LNCaP clone FGC (cell line): ENCODE measurements around the gene ADAM22.

Experiments used
- DNase-seq: peaks from one replicate; pipeline ENCODE4 v3.0.0-alpha.2; 2011; ENCODE audit warnings: low read depth
- H3K4me3 ChIP-seq: 2 replicates; pipeline ENCODE4 v1.5.1; 2011; ENCODE audit warnings: mild to moderate bottlenecking, low read depth, low read length, control low read depth
- TF ChIP-seq, protein P1 (sequence below): IDR thresholded peaks from 2 replicates; pipeline ENCODE4 v1.5.1; 2012; ENCODE audit warnings: mild to moderate bottlenecking; ENCODE audit not compliant: control insufficient read depth, insufficient read depth; ENCODE audit errors: extremely low read depth

Gene ADAM22

DNA sequence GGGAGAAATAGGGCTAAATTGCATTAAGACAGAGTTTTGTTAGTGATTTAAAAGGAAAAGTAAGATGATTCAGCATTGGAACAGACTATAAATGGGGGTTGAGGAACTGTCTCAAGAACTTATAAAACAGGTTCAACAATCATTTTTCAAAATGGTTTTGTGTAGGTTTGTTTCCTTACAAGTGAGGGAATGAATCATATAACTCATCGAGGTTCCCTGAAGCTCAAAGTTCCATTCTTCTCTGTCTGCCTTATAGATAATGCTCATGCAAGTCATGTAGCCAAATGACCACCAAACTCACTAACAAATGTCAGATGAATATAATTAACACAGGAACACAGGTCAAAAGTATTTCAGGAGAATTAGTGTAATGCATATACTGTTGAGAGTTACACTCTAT lies 27.7 kb downstream of the ADAM22 start:
- TF ChIP-seq, protein P1, sequence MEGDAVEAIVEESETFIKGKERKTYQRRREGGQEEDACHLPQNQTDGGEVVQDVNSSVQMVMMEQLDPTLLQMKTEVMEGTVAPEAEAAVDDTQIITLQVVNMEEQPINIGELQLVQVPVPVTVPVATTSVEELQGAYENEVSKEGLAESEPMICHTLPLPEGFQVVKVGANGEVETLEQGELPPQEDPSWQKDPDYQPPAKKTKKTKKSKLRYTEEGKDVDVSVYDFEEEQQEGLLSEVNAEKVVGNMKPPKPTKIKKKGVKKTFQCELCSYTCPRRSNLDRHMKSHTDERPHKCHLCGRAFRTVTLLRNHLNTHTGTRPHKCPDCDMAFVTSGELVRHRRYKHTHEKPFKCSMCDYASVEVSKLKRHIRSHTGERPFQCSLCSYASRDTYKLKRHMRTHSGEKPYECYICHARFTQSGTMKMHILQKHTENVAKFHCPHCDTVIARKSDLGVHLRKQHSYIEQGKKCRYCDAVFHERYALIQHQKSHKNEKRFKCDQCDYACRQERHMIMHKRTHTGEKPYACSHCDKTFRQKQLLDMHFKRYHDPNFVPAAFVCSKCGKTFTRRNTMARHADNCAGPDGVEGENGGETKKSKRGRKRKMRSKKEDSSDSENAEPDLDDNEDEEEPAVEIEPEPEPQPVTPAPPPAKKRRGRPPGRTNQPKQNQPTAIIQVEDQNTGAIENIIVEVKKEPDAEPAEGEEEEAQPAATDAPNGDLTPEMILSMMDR: no peak

DNA sequence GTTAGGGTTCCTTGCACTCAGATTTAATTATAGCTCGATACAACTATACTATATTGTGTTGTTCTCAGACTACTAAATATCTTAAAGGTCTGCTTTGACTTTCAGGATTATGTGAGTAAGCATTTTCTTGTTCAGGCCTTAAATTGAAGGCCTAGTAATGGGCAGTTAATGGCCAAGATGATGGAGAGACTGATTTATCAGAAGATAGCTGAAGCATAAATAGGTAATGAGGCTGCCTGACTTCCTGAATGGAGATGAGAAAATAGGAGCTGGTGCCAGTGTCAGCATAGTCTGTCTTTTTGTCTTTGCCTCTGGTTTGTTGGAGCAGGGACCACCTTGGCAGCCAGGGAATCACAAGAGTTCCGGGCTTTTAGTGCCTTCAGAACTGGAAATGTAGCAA lies 32.2 kb downstream of the ADAM22 start:
- no peak overlapping the region for H3K4me3 ChIP-seq
- DNase-seq: no peak
- TF ChIP-seq, protein P1: no peak

More for the DNA sequence above, 27.7 kb downstream of the ADAM22 start:
- DNase-seq: no peak
- no peak overlapping the region for H3K4me3 ChIP-seq

DNA sequence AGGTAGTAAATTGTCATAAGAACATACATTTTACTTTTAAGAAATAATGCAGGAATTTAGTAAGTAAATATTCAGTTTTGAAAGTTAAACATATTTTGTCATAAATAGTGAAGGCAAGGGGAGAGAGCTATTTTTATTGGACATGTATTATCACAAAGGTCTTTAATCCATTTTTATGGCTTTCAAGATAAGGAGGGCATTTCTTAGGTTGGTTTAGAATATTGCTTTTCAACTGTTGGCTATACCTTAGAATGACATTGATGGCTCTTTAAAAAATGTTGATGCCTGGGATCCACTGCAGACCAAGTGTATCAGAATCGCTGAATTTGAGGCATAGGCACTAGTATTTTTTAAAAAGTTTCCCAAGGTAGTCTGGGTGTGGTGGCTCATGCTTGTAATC lies 34.0 kb downstream of the ADAM22 start:
- H3K4me3 ChIP-seq: no peak overlapping the region
- DNase-seq: no peak
- TF ChIP-seq, protein P1: no peak

DNA sequence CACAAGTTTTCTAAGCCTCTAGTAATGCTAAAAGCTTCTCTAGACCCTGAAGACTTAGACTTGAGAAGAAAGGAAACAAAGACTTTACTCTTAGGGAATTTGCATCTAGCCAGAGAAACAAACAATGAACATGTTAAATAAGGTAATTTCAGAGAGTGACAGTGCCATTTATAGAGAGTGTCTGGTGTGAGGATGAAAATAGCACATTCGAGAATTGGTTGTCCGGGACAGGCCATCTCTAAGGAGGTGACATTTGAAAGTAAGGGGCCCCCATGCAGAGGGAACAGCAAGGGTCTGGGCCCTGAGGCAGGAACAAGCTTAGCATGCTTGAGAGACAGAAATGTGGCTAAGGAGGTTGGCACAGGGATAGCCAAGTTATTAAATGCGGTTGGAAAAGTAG lies 48.1 kb downstream of the ADAM22 start:
- TF ChIP-seq, protein P1: no peak
- DNase-seq: no peak
- no peak overlapping the region for H3K4me3 ChIP-seq

DNA sequence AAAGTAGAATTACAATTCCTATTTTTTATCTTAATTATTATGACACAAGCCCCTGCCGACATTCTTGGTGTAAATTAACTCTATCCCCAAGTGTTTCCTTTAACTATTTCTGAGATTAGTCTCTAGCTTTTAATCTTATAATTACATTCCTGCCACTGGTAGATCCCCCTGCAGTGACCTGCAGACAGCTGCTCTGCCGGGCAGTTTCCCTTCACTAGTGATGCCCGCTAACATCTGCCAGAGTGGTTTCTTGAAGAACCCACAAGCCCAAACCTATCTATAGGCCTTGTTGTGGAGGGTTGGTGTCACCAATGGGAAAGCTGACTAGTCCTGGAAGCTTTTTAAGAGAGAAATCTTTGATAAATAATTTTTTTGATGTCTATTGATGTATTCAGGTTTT lies 50.0 kb downstream of the ADAM22 start:
- H3K4me3 ChIP-seq: no peak overlapping the region
- TF ChIP-seq, protein P1: no peak
- DNase-seq: no peak

DNA sequence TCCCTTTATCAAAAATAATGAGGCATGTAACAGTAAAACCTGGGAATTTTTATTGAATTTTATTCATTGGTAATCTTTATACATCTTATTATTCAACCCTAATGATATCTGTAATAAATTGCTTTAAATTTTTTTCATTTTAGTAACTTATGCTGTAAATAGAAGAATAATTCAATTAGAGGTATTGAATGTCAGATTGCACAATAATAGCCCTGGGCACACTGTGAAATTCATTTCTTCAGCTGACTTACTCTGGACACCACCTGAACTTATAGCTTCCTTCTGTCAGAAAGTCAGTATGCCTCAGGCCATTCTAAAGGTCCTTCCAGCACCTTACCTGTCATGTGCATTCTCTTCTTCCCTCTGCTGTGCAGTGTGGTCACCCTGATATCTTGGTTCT lies 59.2 kb downstream of the ADAM22 start:
- no peak for DNase-seq
- TF ChIP-seq, protein P1: no peak
- H3K4me3 ChIP-seq: no peak overlapping the region

DNA sequence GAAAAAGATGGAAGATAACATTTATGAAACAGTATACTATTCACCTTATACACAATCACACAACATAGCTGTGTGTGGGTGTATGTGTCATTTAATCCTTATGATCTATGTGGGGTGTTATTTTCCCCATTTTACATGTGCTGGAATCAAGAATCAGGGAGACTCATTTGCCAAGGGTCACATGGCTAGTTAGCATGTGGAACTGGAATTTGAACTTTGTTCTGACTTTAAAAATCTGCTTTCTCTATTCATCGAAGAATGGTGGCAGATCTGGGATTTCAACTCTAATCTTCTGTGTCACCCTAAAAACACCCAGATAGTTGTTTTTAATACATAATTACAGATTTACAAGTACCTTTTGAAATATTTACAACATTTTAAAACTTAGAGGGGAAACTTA lies 65.2 kb downstream of the ADAM22 start:
- DNase-seq: no peak
- TF ChIP-seq, protein P1: no peak
- H3K4me3 ChIP-seq: no peak overlapping the region
